Activated effector memory CD4-positive, alpha-beta T cell treated with anti-CD3 and anti-CD28 coated beads, Interleukin-2, amount 50 U/mL, for 16 hours (primary cell): ENCODE measurements around the gene SEMA3B.
A peak's percentile ranks its signal among the peaks of the same experiment; 100 is the strongest.
"Not testable (repeated sequence)": the region's sequence is repeated elsewhere in the genome, so short reads cannot be mapped to it uniquely, and the experiment has no call there.

ENCODE experiments used
- DNase-seq: peaks from one replicate; pipeline ENCODE4 v3.0.0-alpha.2; 2020

Gene SEMA3B

DNA sequence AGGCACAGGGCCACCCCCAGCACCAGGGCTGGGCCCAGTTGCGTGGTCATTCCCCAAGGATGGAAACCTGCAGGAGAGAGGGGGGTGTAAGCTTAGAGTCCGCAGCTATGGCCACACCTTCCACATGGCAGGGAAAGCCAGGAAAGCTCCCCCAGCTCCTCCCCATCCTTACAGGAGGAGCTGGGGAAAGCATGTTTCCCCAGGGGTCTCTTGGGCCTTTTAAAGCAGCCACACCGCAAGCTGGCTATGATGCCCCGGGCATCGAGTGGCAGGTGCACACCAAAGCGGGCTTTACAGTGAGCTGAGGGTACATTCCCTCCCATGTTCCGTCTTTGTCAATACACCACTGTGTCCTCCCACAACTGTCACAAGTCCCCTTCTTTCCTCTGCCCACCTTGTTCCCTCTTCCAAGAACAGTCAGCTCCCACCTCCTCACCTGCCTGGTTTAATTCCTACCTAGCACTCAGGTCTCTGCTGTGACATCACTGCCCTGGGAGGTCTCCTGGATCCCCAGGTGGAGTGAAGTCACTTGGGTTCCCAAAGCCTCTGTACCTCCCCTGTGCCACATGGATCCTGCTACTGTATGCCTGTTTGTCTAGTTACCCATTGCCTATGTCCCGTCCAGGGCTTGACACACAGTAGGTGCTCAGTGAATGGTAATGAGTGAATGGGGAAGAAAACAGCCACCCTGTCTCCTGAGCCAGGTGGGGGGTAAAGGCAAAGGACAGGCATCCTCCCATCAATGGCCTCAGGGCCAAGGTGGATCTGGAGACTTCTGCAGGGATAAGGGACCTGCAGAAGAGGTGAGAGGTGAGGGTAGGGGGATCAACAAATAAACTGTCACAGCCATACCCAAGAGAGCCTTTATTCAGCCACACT lies 26.8 kb downstream of the SEMA3B start:
- DNase-seq: no peak

- peak; percentile 62 for DNase-seq
These were observed 27.9 kb downstream of the SEMA3B start for GRCh38 chr3:50296721-50297383.

- peak; percentile 61 for DNase-seq
These were observed 28.4 kb downstream of the SEMA3B start for GRCh38 chr3:50297384-50297775.

- DNase-seq: peak; percentile 66
These were observed 29.2 kb downstream of the SEMA3B start for GRCh38 chr3:50297896-50298725.

GRCh38 chr3:50298836-50299637 lies 30.1 kb downstream of the SEMA3B start, which contains the start of the genes HYAL3 and NAA80:
TSS of gene HYAL3 (minus strand) at chr3:50299405. CDS start at chr3:50295602, 3,803 bp downstream.
TSS of gene NAA80 (minus strand) at chr3:50299405. CDS start at chr3:50297463, 1,942 bp downstream.
- peak; percentile 99 for DNase-seq

DNA sequence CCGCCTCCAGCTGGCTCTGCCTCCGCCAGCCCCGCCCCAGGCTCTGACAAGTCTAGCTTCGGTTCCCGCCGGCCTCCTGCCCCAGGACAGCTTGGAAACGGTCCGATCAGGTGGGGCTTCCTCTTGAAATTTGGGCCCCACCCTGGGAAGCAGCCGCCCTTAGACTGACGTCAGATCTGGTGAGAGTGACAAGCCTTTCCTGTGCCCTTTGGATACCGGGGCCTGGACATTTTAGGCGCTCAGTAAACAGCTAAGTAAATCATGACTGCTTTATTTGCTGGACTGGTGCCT lies 30.6 kb downstream of the SEMA3B start:
- DNase-seq: no peak

- DNase-seq: peak; percentile 61
These were observed 31.2 kb downstream of the SEMA3B start for GRCh38 chr3:50299929-50300680.

- no peak for DNase-seq
These were observed 31.8 kb downstream of the SEMA3B start for GRCh38 chr3:50300681-50301254.

DNA sequence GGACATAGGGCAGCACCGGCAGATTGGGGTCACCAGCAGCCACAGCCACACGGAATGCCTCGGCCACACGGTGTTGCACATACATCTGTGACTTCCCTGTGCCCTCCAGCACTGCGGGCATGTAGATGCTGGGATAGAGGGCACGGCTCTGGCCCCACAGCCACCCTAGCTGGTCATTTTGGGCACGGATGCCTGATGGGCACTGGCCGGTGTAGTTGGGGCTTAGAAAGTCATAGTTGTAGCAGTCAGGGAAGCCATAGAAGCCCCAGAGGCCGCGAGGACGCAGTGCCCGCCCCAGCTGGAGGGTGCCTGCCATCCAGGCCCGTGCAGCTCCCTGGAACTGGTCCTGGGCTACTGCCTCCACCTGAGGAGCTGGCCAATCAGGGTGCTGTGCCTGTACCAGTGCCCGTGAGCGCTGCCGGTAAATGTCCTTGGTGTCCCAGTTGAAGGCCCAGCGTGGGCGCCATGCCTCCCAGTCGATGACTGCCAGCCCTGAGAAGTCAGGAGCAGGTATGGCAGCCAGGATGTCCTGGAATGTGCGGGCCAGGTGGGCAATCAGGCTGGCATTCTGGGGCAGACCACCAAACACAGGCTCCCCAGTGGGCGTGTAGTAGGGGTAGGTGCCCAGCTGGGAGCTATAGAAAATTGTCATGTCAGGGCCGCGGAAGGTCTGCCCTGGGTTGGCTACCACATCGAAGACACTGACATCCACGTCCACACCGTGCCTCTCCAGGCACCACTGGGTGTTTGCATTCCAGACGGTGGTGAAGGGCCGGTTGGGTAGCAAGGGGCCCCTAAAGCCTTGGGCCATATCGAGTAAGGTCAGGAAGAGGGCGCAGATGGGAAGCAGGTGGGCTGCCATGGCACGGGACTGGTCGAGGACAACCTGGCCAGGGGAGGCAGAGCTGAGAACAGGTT lies 33.4 kb downstream of the SEMA3B start:
- DNase-seq: peak; percentile 61

DNA sequence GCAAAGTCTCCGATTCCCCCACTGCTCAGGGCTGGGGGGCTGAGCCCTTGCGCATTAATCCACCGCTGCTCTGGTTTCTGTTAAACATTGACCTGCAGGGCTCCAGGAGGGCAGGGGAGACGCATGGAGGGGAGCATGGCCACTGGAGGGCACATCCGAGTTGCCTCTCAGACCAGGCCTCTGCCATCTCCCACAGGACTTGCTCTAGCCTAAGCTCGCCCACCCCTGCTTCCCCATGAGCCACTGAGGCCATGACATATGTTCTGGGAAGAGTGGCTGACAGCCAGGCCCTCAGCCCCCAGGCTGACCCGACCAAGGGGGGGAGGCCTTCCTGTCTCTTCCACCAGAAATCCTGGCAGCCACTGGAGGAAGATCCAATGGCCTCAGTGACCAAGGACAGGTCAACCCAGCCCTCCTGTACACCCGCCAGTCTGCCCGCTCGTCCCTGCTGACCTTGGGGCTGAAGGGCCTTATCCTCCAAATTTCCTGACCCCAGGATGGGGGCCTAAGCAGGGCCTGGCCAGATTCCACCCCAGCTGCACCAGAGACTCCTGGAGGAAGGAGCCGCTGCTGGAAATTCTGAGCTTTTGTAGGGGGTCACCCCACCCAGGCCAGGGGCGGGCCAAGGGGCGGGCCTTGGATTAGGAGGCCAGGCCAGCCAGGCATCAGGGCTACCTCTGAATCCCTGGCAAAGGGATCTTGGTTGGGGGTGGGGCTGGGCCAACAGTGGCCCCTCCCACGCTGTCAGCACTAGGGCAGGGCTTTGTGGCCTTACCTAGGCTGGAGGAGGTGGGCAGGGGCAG lies 34.3 kb downstream of the SEMA3B start, which contains the start of gene HYAL1:
TSS of gene HYAL1 (minus strand) at position 562 of the 803 bp plus-strand sequence. CDS start 618 bp downstream, outside the sequence.
- DNase-seq: peak; percentile 59

DNA sequence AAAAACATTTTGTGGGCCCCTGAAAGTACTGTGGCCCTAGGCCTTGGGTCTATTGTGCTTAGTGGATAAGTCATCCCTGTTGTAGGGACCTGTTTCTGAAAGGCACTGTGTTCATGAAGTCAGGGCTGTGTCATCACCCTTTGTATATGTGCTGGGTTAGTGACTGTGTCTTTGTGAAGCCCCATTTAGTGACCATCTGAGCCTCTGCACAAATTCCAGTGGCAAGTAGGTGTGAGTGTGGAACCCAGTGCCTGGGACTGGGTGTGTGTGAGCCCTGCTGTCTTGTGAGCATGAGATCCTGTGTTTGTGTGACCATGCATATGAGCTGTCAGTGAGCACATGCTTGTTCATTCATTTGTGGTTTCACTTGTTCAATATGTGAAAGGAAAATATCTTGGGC lies 35.7 kb downstream of the SEMA3B start:
- no peak for DNase-seq

- DNase-seq: not testable (repeated sequence)
These were observed 43.1 kb downstream of the SEMA3B start for GRCh38 chr3:50312041-50312440.

DNA sequence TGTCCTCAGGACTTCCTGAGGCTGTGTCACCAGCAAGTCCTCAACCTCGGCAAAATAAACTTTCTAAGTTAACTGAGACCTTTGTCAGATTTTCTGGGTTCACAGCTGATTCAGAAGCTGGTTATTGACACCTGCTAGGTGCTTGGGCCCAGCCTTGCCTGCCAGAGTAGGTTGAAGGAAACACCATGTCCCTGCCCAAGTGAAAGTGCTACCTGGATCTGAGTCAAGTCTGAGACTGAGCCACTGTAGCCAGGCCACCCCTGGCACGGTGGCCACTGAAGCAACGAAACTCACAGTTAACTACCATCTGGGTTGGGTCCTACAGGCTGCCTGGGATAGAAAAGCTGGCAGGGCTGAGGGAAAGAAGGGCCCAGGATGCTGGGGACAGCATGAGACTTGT lies 45.4 kb downstream of the SEMA3B start:
- DNase-seq: no peak

DNA sequence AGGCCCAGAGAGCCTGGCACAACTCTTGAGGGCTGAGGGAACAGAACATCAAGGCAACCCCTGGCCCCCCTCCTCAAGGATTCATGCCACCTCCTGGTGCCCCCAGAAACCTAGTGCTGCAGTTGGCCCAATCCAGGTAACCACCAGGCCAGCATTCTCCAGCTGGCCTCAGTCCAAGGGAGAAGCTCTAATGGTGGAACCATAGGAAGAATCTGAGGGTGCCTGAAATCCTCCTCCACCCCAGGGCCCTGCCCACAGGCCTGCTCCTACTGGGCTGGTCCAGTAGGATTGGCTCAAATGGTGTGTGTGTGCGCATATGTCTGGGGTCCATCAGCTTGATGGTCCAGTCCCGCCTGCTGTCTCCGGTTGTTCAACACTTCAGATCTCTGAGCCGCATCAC lies 45.9 kb downstream of the SEMA3B start:
- no peak for DNase-seq

GRCh38 chr3:50316657-50317242 lies 47.8 kb downstream of the SEMA3B start:
- DNase-seq: peak; percentile 91

DNA sequence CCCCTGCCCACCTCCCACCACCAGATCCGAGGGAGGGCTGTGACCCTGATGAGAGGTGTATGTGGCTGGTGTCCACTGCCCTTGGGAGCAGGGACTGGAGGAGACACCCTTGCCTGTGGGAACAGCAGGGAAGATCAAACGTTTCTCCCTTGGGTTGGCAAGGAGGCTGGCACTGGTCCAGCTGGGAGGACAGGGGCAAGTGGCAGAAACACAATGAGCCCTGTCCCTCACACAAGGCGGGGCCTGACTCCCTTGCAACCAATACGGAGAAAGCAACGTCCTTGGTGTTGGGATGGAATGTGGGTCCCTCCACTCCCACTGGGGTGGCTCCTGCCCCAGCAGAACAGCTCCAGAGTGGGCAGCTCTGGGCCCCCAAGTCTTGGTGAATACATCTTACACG lies 48.4 kb downstream of the SEMA3B start:
- no peak for DNase-seq

DNA sequence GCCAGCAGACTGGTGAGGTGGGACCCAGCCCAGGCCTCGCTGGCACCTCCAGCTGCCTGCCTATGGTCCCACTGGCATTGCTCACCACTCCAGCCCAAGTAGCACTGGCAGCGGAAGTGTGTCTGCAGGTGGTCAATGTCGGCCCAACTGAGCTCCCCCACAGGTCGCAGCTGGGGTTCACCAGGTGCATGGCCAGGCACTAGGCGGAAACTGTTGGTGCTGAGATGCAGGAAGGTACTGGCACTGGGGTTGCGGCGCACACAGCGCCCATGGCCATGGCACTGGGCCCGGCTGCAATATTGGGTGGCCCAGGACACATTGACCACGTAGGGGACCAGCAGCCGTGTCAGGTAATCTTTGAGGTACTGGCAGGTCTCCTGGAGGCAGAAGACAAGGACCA lies 49.2 kb downstream of the SEMA3B start:
- no peak for DNase-seq

DNA sequence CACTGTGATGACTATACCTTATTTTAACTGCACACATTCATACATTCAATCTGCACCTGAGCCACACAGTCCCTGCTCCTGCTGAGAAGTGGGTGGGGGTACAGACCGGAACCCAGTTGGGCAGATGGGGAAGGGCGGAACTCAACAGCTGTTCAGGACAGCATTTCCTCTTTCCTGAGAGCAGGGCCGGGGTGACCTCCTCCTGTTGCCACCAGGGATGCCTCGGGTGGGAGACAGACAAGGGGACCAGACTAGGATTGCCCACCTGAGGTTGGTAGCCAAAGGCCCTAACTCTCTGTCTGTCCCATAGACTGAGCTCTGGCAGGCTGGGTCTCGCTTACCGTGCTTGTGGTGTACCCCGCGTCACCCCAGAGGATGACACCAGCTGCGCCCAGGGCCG lies 49.7 kb downstream of the SEMA3B start:
- DNase-seq: no peak
